NCI-H2029 treated with DMSO at 0.1 percent for 48 hours (cell line): Measurements from ENCODE around the gene YWHAH.

ENCODE experiments used
- DNase-seq: peaks from one replicate; lab custom pipeline; 2025; lab: John Stamatoyannopoulos, UW

Gene YWHAH

DNA sequence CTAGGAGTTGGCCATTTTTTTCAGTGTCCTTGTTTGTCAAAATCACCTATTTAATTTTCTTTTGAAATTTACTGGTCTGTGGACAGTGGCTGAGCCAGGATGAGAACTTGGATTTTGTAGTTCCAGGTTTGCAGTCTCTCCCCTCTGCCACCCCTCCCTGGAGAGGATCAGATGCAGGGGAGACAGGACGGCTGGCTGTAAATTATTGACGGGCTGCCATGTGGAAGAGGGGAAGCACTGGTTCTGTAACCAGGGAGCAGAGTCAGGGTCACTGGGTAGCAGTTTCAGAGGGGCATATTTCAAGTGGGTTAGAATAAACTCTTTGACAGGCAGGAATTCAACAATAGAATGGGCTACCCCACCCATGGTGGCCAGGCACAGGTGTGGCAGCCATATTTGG is 20.6 kb upstream of the YWHAH start:
- no peak for DNase-seq

DNA sequence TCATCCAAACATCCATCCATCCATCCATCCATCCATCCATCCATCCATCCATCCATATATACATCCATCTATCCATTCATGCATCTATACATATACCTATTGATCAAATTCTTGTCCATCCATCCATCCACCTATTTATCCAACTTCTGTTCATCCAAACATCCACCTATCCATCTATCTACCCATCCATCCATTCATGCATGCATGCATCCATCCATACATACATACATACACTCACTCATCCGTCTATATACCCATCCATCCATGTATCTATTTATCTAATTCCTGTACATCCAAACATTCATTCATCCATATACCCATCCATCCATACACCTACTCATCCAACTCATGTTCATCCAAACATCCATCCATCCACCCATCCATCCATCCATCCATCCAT is 19.3 kb upstream of the YWHAH start:
- DNase-seq = no peak

DNA sequence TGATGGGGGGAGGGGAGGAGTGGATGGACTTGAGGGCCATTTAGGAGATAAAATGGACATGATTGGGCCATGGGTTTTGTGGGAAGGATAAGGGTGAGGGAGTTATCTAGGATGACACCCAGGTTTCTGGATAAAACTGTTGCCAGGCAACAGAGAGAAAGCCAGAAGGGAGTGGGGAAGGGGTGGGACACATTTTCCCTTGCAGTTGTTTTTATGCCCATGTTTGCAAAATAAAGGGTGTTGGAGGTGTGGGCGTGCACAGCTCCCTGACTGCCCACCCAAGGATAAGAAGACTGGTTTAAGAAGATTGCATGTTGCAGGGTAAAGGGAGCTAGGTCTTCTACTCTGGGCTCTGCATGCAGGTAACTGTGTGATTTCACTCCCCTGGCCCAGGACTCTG is 18.3 kb upstream of the YWHAH start:
- DNase-seq = no peak

DNA sequence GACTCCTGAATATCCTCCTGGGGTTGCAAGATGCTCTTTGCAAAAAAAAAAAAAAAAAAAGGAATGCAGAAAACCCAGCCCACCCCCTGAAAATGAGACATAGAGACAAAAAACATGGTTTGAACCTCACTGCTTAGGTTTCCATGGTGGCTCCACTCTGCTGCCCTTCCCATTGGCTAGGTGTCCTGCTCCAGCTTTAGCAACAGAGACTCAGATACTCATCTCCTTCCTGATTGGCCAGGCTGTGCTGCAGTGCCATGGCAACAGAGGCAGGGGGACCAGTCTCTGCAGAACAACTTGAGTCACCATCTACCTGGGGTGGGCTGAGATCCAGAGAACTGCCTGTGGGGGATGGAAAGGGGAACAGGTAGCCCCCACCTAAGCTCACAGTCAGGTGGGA is 17.4 kb upstream of the YWHAH start:
- DNase-seq = no peak

DNA sequence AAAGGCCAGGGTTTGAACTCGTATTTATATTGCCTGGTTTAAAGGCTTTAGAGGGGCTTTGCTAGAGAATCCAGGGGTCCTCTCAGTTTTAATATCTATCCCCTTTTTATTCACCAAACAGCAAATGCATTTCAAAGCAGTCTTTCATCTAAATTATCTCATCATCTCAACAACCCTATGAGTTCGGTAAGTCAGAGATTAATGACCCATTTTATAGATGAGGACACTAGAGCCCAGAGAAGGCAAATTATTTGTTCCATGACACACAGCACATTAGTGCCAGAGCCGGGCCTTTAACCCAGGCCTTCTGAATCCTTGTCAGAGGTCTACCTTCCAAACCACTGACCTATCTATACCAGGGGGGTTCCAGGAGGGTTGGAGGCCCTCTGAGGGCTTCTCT is 16.8 kb upstream of the YWHAH start:
- no peak for DNase-seq

DNA sequence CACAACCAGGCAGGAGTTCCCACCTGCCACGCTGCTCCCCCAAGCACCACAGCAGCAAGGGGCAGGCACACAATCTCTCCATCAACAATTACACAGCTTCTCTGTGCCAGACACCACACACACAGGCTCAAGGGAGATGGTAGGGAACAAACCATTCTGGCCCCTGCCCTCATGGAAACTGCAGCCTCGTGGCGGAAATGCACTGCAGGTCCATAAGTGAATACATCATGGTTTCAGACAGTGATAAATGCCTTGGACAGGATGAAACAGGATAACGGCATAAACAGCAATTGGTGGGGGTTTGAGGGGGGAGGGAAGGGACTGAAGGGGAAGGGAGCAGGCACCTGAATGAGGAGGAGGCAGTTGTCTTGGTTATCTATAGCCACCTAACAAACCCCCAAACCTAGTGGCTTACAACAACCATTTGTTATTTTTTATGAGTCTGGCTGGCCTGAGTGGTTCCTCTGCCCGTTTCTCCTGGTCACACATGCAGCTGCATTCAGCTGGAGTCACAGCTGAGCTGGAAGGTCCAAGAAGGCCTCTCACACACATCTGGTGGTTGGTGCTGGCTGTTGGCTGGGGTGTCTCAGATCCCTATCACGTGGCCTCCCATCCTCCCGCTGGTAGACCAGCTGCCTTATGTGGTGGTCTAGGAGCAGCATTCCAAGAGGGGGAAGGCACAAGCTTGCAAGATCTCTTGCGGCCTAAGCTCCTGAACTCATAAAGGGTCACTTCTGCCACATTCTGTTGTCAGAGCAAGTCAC is 15.0 kb upstream of the YWHAH start:
- no peak for DNase-seq

DNA sequence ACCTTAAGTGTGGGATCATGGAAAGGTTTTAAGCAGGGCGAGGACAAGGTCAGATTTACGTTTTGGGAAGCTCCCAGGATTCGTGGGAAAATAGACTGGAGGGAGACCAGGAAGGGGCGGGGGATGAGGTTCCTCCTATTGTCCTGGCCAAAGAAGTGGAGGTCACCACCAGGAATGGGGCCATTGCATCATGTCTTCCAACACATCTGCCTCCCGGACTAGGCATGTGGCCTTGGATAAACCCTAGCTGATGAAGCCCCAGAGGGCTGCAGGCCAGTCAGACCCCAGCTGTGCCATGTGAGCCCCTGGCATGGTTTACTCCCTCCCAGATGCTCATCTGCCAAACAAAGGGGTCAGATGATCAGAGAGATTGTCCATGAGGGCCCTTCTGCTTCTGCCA is 11.5 kb upstream of the YWHAH start:
- no peak for DNase-seq

DNA sequence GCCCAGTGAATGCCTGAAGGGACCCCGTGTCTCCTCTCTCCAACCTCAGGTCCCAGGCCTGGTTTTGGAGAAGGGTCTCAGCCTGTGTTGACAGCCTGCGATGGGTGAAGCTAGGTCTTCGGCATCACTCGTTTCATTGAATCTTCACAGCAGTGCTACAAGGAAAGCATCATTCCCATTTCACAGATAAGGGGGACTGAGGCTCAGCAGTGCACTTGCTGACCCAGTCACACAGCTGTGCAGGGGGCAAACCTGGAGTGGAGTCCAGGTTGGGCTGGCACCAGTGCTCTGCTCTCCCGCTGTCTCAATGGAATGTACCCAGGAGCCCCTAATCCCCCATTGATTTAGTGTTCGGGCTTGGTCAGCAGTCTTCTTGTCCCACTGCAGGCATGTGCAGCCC is 10.9 kb upstream of the YWHAH start:
- no peak for DNase-seq

DNA sequence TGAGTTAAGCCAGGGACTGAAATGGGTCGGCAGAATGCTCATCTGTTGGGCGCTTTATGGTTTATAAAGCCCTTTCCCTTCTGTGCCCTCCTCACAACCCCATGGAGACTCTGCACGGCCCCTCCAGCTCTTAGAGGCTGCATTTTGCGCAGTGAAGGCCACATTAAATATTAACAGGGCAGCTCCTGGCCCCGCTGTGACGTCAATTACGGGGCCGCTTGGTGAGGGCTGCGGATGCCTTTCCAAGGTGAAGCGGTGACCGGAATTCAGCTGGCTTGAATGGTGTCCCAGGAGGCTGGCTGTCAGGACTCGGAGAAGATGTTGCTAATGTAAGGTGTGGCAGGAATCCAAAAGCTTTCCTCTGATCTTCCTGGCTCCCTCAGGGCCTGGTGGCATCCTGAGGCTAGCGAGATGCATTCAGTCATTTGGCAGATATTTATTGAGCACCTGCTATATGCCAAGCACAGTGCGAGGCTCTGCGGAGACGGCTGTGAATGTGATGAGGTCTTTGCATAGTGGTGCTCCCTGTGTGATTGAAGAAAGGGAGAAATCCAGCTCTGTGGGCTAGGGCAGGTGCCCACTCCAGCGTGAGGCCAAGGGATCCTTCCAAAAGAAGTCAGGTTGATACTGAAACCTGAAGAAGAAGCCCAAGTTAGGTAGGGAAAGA is 10.4 kb upstream of the YWHAH start:
- no peak for DNase-seq

DNA sequence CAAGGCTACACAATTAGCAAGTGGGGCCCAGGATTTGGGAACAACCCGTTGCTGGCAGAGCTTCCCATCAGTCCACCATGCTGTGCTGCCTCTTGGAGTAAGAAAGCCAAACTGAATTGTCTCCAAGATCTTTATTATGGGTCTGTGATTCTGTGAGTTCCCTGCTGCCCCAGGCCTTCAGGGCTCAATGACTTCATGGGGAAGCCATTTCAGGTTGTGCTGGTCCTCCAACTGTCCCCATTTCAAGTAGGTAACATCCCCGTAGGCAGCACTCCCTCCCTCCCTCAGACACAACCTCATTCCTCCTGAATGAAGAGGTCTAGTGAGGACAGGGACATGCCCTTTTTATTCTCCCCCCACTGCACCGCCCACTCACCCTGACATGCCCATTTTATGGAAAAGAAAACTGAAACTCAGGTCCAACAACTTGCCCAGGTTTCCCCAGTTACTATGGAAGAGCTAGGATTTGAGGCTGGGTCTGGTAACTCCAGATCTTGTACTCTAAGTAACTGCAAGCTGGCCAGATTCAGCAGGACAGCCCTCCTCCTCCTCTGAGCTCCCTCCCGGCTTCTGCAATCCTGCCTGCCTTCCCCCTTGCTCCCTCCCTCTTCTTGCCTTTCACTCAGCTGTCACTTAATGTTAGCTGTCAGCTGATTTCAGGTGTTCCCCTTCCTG is 8.2 kb upstream of the YWHAH start:
- DNase-seq = no peak

DNA sequence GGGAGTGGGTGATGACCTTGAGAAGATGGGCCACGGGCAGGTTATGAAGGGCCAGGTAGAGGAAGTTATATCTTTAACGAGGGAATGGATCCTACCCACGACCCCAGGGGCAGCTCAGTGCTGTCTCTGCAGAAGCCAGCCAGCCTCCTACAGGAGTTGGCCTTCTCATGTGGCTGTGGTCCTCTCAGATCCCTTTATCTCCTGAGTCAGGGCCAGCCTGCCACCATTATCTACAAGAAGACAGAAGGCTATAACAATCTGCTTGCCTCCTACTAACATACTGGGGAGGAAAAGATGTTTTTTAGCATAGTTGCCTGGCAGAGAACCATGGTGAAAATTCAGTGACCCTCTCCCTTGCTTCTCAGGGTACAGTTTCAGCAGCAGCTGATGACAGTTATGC is 7.0 kb upstream of the YWHAH start:
- no peak for DNase-seq

DNA sequence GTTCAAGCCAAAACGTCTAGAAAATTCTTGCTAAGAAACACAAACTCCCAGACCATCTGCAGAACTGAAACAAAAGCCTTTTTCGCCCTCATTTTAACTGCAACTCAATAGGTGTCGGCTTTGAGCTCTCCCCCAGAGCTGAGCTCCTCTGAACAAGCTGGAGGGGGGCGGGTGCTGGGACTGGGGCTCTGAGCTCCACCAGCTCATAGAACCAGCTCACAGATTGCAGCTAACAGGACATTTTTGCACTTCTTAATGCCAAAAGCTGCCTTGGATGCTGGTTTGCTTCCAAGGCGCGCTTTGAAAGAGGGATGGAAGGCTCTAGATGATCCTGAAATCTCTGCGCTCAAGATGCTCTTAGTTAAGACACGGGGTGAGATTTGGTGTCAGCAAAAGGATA is 6.0 kb upstream of the YWHAH start:
- DNase-seq = no peak

DNA sequence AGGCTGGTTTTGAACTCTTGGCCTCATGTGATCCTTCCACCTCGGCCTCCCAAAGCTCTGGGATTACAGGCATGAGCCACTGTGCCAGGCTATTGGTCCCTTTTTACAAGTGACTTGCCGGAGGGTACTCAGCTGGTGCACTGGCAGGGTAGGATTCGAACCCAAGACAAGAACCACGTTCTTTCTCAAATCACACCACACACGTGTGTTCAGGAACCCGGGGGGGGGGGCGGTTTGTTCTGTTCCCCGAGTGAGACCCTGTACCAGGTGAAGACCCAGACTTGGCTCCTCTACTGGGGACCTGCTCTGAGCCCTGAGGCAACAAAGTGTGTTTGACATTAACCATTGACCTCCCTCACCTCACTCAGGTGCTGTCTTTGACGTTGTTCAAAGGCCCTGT is 3.8 kb upstream of the YWHAH start:
- no peak for DNase-seq

DNA sequence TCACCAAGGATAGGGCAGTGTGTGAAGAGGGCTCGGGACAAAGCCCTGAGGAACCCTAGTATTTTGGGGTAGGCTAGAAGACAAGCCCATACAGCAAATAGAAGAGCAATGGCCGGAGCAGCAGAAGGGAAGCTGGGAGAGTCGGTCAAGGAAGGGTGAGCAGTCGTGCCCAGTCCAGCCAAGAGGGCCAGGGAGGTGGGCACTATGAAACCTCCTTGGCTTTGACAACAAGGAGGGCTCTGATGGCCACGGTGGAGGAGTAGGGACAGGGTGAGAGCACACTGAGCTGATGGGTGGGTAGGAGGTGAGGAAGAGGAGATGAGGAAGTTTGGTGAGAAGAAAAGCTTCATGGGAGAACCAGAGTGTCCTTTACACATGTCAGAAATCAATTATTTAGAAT is 2.2 kb upstream of the YWHAH start:
- no peak for DNase-seq

DNA sequence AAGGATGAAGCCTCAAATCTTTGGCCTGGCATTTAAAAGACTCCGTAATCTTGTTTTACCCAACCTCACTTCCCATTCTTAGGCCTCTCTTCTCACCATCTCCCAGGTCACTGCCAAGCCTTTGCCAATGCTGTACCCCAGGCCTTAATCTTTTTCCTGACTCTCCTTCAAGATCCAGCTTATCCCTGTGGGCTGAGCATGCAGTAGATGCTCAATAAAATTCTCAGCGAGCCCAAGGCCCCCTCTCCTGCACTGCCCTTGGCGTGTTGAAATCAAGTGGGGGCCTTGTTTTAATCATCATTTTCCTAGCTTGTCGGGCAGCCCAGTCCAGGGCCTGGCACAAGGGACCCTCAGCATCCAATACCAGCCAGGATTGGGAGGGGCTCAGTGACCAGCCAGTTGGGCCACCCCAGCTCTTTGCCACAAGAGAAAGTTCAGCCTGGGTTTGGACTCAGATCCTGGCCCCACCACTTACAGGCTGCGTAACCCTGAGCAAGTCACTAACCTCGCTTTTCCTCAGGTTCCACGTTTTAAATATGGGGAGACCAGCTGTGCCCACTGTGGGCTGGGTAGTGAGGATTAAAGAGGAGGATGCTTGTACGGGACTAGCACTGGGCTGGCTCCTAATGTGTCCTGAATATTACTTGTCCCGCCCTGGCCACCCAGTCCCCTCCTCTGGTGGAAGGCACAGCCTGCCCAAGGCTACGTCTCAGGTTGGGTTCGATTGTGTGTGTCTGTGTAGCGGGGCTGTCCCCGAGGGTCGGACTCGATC is 943 bp upstream of the YWHAH start:
- DNase-seq = no peak

DNA sequence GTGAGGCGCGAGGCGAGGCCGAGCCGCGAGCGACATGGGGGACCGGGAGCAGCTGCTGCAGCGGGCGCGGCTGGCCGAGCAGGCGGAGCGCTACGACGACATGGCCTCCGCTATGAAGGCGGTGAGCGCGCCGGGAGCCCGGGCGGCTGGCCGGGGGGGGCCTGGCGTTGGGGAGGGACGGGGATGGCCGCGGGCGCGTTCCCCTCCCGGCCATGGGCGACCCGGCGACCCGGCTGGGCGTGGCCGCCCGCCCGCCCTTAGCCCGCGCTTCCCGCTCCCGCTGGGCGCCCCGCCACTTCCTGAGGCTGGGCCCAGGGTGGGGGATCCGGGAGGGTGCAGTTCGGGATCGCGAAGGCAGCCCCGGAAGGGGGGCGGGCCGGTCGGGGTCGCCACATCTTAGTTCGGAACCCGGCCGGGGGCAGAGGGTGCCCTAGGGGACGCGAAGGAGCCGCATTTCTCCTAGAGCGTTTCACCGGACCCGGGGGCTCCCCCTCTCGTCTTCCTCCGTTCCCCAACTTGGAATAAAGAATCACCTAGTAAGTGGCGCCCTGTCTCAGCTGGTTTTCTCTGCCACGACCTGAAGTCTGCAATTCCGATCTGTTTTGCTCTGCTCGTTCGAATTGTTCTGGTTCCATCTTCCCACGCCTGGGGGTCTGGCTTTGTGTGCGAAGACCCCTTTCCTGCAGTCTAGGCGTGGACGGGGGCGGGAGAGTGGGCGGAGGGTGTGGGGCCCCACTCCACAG is 536 bp downstream of the YWHAH start:
- no peak for DNase-seq

DNA sequence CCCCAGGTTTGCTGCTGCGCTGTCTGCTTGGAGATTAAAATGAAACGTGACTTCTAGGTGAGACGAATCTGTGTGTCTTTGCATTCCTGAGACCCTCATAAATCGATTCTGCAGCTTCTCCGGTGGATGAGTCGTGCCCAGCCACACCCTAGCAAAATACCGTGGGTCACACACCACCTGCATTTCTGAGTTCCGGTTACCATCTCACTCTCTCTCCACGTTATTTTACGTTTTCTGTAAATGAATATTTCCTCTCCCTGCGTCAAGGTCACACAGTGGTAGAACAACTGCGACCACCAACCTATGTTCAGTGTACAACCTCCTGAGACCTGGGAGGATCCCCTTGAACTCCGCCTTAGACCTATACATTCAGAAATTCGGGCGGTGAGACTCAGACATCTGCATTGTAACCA is 1.1 kb downstream of the YWHAH start:
- DNase-seq = no peak

DNA sequence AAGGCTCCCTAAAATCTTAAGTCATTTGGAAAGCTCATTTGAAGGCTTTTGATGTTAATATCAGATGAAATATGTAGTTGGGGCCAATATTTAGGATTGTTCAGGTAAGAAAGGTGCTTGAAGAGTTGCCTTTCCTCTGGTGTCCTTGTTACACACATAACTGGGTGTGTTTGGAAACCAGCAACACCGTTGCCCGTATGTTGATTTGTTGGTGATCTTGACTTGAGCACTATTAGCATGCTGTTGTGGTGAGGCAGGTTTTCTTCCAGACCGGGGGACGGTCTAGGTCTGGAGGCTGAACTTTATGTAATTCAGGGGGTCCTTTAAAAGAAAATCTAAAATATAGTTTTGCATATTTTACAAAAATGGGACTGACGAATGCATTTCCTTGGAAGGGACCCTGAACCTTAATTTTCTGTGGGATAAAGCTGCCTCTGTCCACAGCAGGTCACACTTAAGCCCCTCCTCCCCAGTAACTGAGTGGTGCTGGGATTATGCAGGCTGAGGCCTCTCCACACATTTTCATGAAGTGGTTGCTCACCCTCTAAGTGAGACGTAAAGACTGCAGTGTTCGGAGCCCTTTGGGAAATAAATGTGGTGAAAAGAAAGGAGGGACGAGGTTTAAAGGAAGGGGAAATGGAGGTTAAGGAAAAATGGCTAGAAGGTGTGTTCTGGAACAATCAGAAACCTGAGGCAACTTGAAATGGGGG is 1.8 kb downstream of the YWHAH start:
- DNase-seq = no peak

DNA sequence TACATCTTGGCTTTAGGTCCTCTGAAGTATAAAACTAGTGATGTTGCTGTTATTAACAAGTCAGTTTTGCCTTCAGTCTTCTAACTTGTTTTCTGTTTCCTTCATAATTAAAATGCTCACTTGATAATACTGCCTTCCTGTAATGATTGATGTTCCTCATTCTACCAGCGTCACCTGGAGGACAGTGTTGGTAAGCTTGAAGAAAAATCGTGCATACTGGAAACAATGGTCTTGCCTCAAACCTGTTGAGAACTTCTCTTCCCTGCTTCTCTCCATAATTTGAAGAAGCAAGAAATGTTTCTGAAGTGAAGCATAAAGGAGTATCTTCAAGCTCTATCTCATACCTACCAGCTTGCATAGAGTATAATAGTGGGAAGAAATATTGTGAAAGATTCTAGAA is 3.0 kb downstream of the YWHAH start:
- no peak for DNase-seq

DNA sequence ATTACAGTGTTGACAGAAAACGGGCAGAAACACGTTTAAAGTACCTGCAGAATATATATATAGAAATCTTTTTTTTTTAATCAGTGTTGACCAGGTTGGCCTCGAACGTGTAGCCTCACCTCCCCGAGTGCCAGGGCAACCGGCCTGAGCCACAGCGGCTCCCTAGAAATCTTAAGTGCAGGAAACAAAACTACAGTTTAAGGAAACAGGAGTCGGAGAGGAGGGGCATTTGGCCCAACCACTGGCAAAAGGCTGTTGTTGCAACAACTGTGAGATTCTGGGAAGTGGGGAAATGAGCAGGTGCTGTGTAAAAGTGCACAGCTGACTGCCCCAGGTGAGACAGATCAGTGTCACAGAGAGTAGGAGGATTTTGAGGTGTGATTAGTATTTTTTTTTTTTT is 3.7 kb downstream of the YWHAH start:
- DNase-seq = no peak

DNA sequence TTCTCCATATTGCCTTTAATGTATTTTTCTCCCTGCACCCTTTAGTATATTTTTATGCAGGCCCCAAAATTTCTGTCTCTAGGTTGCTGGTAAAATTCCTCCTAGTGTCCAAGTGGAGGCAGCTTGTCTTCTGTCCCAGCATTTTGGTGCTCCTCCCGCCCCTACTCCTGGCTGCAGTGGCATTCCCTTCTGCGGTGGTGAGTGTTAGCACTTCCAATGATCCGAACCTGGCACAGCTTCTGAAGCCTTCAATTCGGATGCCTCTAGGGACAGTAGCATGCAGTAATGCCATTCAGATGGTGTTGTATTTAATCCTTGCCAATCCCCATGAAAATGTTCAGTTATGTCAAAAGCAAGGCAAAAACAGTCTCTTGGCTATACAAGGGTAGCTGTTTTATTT is 5.9 kb downstream of the YWHAH start:
- no peak for DNase-seq
